ENCODE results near the gene CTDSPL. TPM values are rescaled to one million over a fixed set of nuclear protein-coding genes. Genes with fewer than 3 reads are reported as not detected.

The CTDSPL gene
- total RNA-seq, 1 experiment from 2014 or later = 34.4 TPM

- POLR2A ChIA-PET = no interaction called here
- no TSS peak for BruUV-seq (replicated peaks)
- no peak for ATAC-seq
- Histone ChIP-seq H3K4me2 (ENCODE audit: low read length) (no peak overlapping the region), H3K27ac (ENCODE audit: low read depth, low read length) (no peak overlapping the region), H2AFZ (ENCODE audit: low read depth, low read length, poor library complexity, severe bottlenecking) (no peak overlapping the region), H3K9me3 (ENCODE audit: control insufficient read depth in 1 of 2, insufficient read depth in 1 of 2, low read depth in 1 of 2, low read length in 2 of 2) (no peaks in the 10 kb centered on the region), H3K4me3 (replicated peaks in 1 of 2; ENCODE audit: low read depth in 1 of 2, low read length in 2 of 2) (no peak overlapping the region), H3K79me2 (ENCODE audit: insufficient read depth, low read length) (no peaks in the 10 kb centered on the region), H3K4me1 (ENCODE audit: control insufficient read depth in 1 of 2, insufficient read depth in 2 of 2, low read length in 2 of 2) (peaks cover 0 to 17% of the 10 kb centered on the region in 2 experiments; a peak in 1 of 4 replicates), H3K36me3 (ENCODE audit: control insufficient read depth in 1 of 2, insufficient read depth in 2 of 2, low read length in 2 of 2) (no peaks in the 10 kb centered on the region), H3K9ac (ENCODE audit: low read length) (no peak overlapping the region), H3K27me3 (ENCODE audit: insufficient read depth, low read length) (no peaks in the 10 kb centered on the region), H4K20me1 (ENCODE audit: insufficient read depth) (no peaks in the 10 kb centered on the region), H3K9me2 (ENCODE audit: insufficient read depth) (no peaks in the 10 kb centered on the region)
- CTCF ChIA-PET = no interaction called here
- DNase-seq (ENCODE audit: low read depth, low spot score) = no peak
- RAD21 ChIA-PET (ENCODE audit: low non-redundant PET in 1 of 2, low total read pairs in 2 of 2, uncharacterized antibody in 2 of 2, unreplicated experiment in 2 of 2) = no interaction called here
- intact Hi-C loops (cut with micrococcal nuclease) = no loop called here
- TF ChIP-seq ZBTB33 (IDR thresholded peaks at IDR 0.05; ENCODE audit: extremely low read depth, insufficient replicate concordance, low read length) (no peak), SRF (IDR thresholded peaks at IDR 0.05; ENCODE audit: low read depth) (no peak), ZFX (IDR thresholded peaks at IDR 0.05) (no peak), POLR2A (IDR thresholded peaks at IDR 0.05; ENCODE audit: borderline replicate concordance, extremely low read depth, insufficient read depth, insufficient read length) (no peak), YY1 (IDR thresholded peaks at IDR 0.05; ENCODE audit: extremely low read depth, insufficient replicate concordance, low read depth, low read length) (no peak), EGR1 (IDR thresholded peaks at IDR 0.05; ENCODE audit: low read depth) (no peak), CBX3 (IDR thresholded peaks at IDR 0.05; ENCODE audit: low read depth) (no peak), MAX (IDR thresholded peaks at IDR 0.05) (no peak), SP1 (IDR thresholded peaks at IDR 0.05; ENCODE audit: low read depth) (no peak), POLR2AphosphoS5 (IDR thresholded peaks at IDR 0.05; ENCODE audit: low read depth, low read length) (no peak), REST (IDR thresholded peaks at IDR 0.05; ENCODE audit: low read depth) (no peak), EZH2phosphoT487 (IDR thresholded peaks at IDR 0.05; ENCODE audit: borderline replicate concordance) (no peak), TCF7L2 (IDR thresholded peaks at IDR 0.05; ENCODE audit: borderline replicate concordance, extremely low read depth, insufficient read depth, insufficient read length) (no peak), CEBPB (IDR thresholded peaks at IDR 0.05; ENCODE audit: low read depth) (no peak), FOSL1 (IDR thresholded peaks at IDR 0.05; ENCODE audit: low read depth) (no peak), SIN3A (IDR thresholded peaks at IDR 0.05; ENCODE audit: low read depth) (no peak)
These were observed 146.0 kb downstream of the CTDSPL start for GRCh38 chr3:38007754-38008090.

All from HCT116 (cell line).